HG02884 (cell line): ENCODE measurements around the gene CPNE8.

Source experiments
- ATAC-seq: cut with Tn5 transposase; IDR thresholded peaks from one replicate; pipeline ENCODE4 v1.9.1; 2021; ENCODE audit warnings: mild to moderate bottlenecking, moderate library complexity; ENCODE audit not compliant: unreplicated experiment

The CPNE8 gene

DNA sequence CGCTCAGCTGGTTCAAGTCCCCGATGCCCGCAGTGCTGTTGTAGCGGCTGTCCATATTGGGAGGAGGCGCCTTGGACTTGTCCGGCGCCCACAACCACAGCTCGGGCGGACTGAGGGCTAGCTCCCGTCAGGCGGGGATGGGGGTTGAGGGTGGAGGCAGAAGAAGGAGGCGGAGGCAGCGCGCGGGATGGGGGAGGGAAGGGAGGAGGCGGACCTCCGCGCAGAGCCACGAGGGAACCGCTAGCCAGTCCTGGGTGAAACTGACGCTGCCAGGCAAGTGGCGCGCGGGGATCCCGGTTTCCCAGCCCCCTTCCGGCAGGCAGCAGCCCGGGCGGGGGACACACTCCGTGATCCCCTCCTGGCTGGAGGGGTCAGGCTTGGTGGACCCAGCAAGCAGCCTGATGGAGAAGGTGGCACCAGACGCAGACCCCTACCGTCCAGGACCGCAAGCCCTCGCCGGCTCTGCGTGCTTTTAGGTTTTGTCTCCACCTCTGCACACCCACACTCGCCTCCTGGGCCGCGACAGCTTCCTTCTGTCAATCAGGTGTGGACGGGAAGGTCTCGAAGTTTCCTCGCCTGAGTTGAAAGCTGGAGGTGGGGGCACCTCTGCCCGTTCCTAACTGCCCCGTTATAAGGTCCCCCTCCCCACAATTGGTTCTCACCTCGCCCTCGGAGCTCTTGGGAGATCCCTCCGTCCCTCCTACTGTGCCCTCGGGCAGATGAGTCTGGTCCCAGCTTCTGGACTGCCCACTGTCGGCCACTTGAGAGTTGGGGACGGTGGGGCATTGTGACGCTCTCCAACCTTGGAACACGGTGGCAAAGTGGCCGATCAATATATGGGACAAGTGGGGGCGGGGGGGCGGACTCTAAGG, at the start of gene CPNE8:
Gene CPNE8, minus strand, starts transcription at position 112 of the 872 bp plus-strand sequence. Its CDS starts 57 bp downstream, at position 55.
- ATAC-seq, result peak; percentile 41

- ATAC-seq, result no peak
These were observed 49.0 kb upstream of the CPNE8 start for GRCh38 chr12:38954238-38954873.

- no peak for ATAC-seq
These were observed 44.0 kb upstream of the CPNE8 start for GRCh38 chr12:38949363-38949762.

- no peak for ATAC-seq
These were observed 29.3 kb upstream of the CPNE8 start for GRCh38 chr12:38934686-38935085.

- no peak for ATAC-seq
These were observed 28.7 kb upstream of the CPNE8 start for GRCh38 chr12:38934078-38934584.

- ATAC-seq, result no peak
These were observed 26.9 kb upstream of the CPNE8 start for GRCh38 chr12:38932320-38932719.

- ATAC-seq, result no peak
These were observed 26.1 kb upstream of the CPNE8 start for GRCh38 chr12:38931461-38931860.

GRCh38 chr12:38930990-38931389, 25.6 kb upstream of the CPNE8 start:
- no peak for ATAC-seq

GRCh38 chr12:38926501-38926900, 21.1 kb upstream of the CPNE8 start:
- ATAC-seq, result no peak

- ATAC-seq, result peak; percentile 95
These were observed 15.8 kb upstream of the CPNE8 start for GRCh38 chr12:38921025-38921677.

- ATAC-seq, result no peak
These were observed 13.8 kb upstream of the CPNE8 start for GRCh38 chr12:38919191-38919590.

DNA sequence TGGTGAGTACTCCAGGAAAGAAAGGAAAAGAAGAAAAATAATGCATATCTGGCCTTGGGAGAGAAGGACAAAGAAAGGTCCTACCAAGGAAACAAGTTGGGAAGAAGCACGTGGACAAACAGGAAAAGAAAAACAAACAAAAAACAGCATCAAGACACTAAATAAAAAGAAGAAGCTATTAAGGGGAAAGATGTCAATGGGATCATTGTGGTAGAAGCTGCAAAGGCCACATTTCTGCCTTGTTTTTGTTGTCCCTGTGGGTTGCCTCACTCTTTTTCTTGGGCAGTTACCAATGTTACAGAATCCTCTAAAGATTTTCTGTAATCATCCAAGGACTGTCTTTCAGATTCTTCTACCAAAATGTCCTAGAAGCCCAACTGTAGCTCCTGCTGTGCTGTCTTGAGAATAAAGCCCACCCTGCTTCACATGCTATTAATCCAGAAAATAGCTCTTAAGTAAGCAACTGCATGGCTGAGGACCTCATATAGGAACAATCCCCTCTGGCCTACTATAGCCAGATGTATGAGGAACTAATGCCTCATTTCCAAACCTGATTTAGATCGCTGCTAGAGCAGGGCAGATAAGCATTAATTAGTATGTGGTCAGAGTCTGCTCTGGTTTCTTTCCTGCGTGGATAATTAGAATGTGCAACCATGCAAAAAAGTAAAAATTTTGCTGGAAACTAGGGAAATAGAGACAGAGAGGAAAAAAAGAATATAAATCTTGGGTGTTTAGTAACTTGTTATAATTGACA, 10.2 kb upstream of the CPNE8 start:
- no peak for ATAC-seq

- no peak for ATAC-seq
These were observed 6.7 kb upstream of the CPNE8 start for GRCh38 chr12:38912116-38912515.

DNA sequence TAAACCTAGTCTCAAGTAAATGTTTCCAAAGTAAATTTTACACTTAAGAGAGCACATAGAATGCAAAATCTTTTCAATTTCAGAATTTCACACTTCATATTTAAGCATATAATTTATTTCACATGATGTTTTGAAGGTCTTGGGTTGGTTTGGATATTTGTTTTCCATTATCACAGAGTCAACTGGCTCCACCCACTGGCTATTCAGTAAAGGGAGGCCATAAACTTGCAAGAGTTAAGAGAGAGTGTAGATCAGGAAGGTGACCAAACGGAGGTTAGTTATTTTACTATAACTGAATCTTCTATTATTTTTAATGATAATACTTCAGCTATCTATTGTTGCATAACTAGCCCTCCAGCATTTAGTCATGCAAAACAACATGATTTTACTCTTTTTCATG, 6.2 kb upstream of the CPNE8 start:
- ATAC-seq, result no peak

DNA sequence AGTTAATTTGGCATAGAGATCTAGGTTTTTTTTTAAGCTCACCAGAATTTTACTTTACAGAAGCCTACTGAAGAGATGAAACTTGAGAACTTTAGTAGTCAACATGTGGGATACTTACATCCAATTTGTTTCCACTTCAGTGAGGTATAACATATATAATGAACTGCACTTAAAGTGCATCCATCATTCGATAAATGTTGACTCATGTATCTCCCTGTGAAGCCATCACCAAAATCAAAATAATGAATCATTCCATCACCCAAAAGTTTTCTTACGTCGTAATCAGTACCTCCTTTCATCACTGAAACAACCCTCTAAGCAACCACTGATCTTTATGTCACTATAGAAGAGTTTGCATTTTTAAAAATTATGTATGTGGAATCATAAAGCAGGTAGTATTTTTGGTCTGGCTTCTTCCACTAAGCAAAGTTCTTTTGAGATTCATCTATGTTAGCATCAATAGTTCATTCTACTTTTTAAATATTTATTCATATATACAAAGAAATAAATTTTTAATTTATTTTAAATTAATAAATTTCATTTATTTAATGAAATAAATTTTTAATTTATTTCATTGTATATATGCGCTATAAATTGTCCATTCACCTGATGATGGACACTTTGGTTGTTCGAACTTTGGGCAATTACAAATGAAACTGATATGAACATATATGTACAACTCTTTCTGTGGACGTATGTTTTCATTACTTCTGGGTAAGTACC, 2.0 kb upstream of the CPNE8 start:
- ATAC-seq, result no peak

- peak; percentile 52 for ATAC-seq
These were observed 1.2 kb upstream of the CPNE8 start for GRCh38 chr12:38906482-38907200.

GRCh38 chr12:38904537-38905479, 583 bp downstream of the CPNE8 start:
- ATAC-seq, result peak; percentile 57

GRCh38 chr12:38903596-38903995, 1.8 kb downstream of the CPNE8 start:
- ATAC-seq, result no peak
